Measurements from ENCODE around the gene CD300LG. TPM values are rescaled to one million over a fixed set of nuclear protein-coding genes. Genes with fewer than 3 reads are reported as not detected.

Gene CD300LG
- total RNA-seq, 2 donors from 2014 or later: 0.09 to 33.5 TPM

DNA sequence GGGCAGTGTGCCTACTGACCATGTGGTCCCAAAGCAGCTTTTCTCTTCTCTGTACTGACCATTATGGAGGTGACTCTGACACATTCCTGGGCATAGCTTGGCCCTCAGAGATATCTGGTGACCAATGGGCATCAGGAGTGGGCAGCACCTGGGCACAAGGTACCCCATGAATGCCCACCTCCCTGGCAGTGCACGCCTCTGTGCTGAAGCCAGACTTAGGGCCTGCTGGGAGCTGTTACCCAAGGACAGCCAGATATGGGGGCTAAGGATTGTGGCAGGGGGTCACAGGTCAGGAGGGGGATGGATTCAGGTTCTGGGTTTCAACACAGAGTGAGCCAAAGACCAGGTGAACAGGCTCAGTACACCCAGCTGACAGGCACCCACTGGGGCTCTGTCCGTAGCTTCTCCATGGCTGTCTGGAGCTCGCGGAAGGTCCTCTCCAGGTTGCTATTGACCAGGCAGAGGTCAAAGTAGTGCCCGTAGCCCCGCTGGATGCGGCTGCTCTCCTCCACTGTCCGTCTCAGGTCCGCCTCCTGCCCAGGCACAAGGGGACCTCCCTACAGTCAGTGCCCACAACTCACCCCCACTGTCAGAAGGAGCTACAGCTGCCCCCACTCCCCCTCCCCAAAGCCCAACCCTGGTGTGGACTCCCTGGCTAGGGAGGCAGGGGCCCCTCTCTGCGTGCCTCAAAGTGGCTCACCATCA, 30.6 kb downstream of the CD300LG start:
- no peaks in the 10 kb centered on the region for H3K9me3 ChIP-seq
- DNase-seq (ENCODE audit: low spot score): no peak
- WGBS: 96% methylated on average over 10 of the region's 10 CpGs
- intact Hi-C loops (cut with DNase I): no loop called here
- no peaks in the 10 kb centered on the region for H3K27me3 ChIP-seq (replicated peaks; ENCODE audit: insufficient read depth)
- H3K4me1 ChIP-seq (replicated peaks): no peaks in the 10 kb centered on the region
- H3K27ac ChIP-seq: no peak overlapping the region
- no peak overlapping the region for H3K4me3 ChIP-seq
- no peak for TF ChIP-seq POLR2A (IDR thresholded peaks at IDR 0.05)
- no peak for TF ChIP-seq POLR2AphosphoS5 (IDR thresholded peaks at IDR 0.05)
- no peak for TF ChIP-seq CTCF (IDR thresholded peaks at IDR 0.05)
- no peaks in the 10 kb centered on the region for H3K36me3 ChIP-seq

- H3K4me1 ChIP-seq (replicated peaks): no peaks in the 10 kb centered on the region
- H3K4me3 ChIP-seq: no peak overlapping the region
- H3K27ac ChIP-seq: no peak overlapping the region
- DNase-seq (ENCODE audit: low spot score): peak; percentile 49
- H3K9me3 ChIP-seq: no peaks in the 10 kb centered on the region
- H3K27me3 ChIP-seq (replicated peaks; ENCODE audit: insufficient read depth): no peaks in the 10 kb centered on the region
- TF ChIP-seq POLR2A (IDR thresholded peaks at IDR 0.05) (no peak), CTCF (IDR thresholded peaks at IDR 0.05) (peak; percentile 74 to 95 (median 86)), POLR2AphosphoS5 (IDR thresholded peaks at IDR 0.05) (peak; percentile 51)
- intact Hi-C loops (cut with DNase I): no loop called here
- 21% methylated on average over 12 of the region's 13 CpGs for whole genome bisulfite sequencing
- H3K36me3 ChIP-seq: no peaks in the 10 kb centered on the region
These were observed 31.5 kb downstream of the CD300LG start for GRCh38 chr17:43878260-43879175.

GRCh38 chr17:43879723-43880419, 32.9 kb downstream of the CD300LG start:
- Histone ChIP-seq H3K36me3 (no peaks in the 10 kb centered on the region), H3K27ac (no peak overlapping the region)

DNA sequence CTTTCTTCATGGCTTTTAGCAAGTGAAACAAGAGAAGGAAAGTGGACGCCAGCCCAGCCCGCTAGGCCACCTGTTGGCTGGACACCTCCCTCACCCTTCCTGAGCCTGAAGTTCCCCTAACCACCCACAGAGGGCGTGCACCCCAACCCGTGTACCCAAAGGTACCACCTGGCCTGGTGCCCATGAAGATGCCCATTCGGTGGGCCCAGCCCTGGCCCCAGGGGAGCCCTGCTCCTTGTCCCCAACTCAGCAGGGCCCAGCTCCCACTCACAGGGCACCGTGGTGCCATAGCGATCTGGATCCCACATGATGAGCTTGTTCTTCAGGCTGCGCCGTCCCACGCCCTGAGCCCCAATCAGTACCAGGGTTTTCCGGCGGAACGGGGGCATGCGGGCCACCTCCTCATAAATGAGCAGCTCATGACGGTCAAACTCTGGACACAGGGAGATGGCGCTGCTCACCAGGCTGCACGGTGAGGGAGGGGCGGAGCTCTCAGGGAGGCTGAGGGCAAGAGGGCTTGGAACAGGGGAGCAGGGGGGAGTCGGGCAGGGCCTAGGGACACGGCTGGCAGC, 33.5 kb downstream of the CD300LG start:
- Histone ChIP-seq H3K9me3 (no peaks in the 10 kb centered on the region), H3K27ac (no peak overlapping the region), H3K4me1 (replicated peaks) (no peaks in the 10 kb centered on the region), H3K27me3 (replicated peaks; ENCODE audit: insufficient read depth) (no peaks in the 10 kb centered on the region), H3K36me3 (no peaks in the 10 kb centered on the region), H3K4me3 (no peak overlapping the region)
- TF ChIP-seq POLR2A (IDR thresholded peaks at IDR 0.05) (no peak), POLR2AphosphoS5 (IDR thresholded peaks at IDR 0.05) (no peak), CTCF (IDR thresholded peaks at IDR 0.05) (peak; percentile 25 to 59 (median 33))
- DNase-seq (ENCODE audit: low spot score): no peak
- intact Hi-C loops (cut with DNase I): no loop called here
- WGBS: 80% methylated on average over 20 of the region's 20 CpGs

More at GRCh38 chr17:43879723-43880419, 32.9 kb downstream of the CD300LG start:
- Histone ChIP-seq H3K4me3 (no peak overlapping the region), H3K4me1 (replicated peaks) (no peaks in the 10 kb centered on the region), H3K27me3 (replicated peaks; ENCODE audit: insufficient read depth) (no peaks in the 10 kb centered on the region), H3K9me3 (no peaks in the 10 kb centered on the region)
- intact Hi-C loops (cut with DNase I): no loop called here
- no peak for DNase-seq (ENCODE audit: low spot score)
- TF ChIP-seq POLR2A (IDR thresholded peaks at IDR 0.05) (no peak), CTCF (IDR thresholded peaks at IDR 0.05) (no peak), POLR2AphosphoS5 (IDR thresholded peaks at IDR 0.05) (no peak)
- 82% methylated on average over 20 of the region's 20 CpGs for WGBS

All from prostate gland (tissue), 2 donors.